Frontal cortex (tissue), 4 donors: ENCODE results near the gene KIR2DL3. TPM values are rescaled to one million over a fixed set of nuclear protein-coding genes. Genes with fewer than 3 reads are reported as not detected.
"Not testable (repeated sequence)": the region's sequence is repeated elsewhere in the genome, so short reads cannot be mapped to it uniquely, and the experiment has no call there.

ENCODE experiments used
- DNase-seq, 2 donors: peaks; one replicate each; pipeline ENCODE4 v3.0.0; 2012; ENCODE audit warnings: low spot score in 2 of 2
- FAIRE-seq: peaks from 2 replicates; lab custom pipeline; 2012; peaks lifted over from hg19 to GRCh38; lab: Jason Lieb, UNC
- small RNA-seq: library from RNA; depleted of rRNA; stranded (forward); fragments of <200 nt; gene quantifications from one replicate; pipeline ENCODE3, GENCODE V24; 2014
- total RNA-seq: library from RNA; depleted of rRNA; stranded (reverse); fragments of >200 nt; gene quantifications from one replicate; pipeline ENCODE4 v1.2.3, GENCODE V29; 2014
- donor health status: control.
- donor health status: control.
- donor health status: control.

The KIR2DL3 gene
- total RNA-seq, 1 donor from 2014 or later, result not detected

GRCh38 chr19:54782916-54783315 lies 44.6 kb downstream of the KIR2DL3 start:
- FAIRE-seq, DNase-seq: not testable (repeated sequence)

GRCh38 chr19:54786091-54786723 lies 47.9 kb downstream of the KIR2DL3 start:
- DNase-seq, FAIRE-seq: not testable (repeated sequence)

GRCh38 chr19:54788154-54788553 lies 49.8 kb downstream of the KIR2DL3 start:
- DNase-seq, FAIRE-seq: not testable (repeated sequence)

- DNase-seq, result no peak
- no peak for FAIRE-seq
These were observed 52.4 kb downstream of the KIR2DL3 start for GRCh38 chr19:54790711-54791110.

- no peak for FAIRE-seq
These were observed 53.2 kb downstream of the KIR2DL3 start for GRCh38 chr19:54791476-54791875.

GRCh38 chr19:54792814-54793213 lies 54.5 kb downstream of the KIR2DL3 start:
- DNase-seq (no peak), FAIRE-seq (no peak)

More at GRCh38 chr19:54791476-54791875, 53.2 kb downstream of the KIR2DL3 start:
- no peak for DNase-seq

- DNase-seq (no peak), FAIRE-seq (no peak)
These were observed 57.4 kb downstream of the KIR2DL3 start for GRCh38 chr19:54795758-54796157.

Small RNAs within 50 kb of the gene (small RNA-seq; reads per million reads assigned to genes)
- not detected for gene AC245128.2
- gene KIR3DP1, result not detected

Other genes starting within 250 kb of the KIR2DL3 start
- gene LAIR2, start 235.7 kb upstream of the KIR2DL3 start, total RNA-seq, result 0.82 TPM
- under 0.01 TPM for gene LILRA2, start 164.7 kb upstream of the KIR2DL3 start, total RNA-seq
- gene LILRA1, start 144.9 kb upstream of the KIR2DL3 start, total RNA-seq, result not detected
- gene LILRB1, start 108.0 kb upstream of the KIR2DL3 start, total RNA-seq, result not detected
- gene LILRB4, start 75.5 kb upstream of the KIR2DL3 start, total RNA-seq, result 0.82 TPM
- not detected for gene KIR3DL3, start 14.1 kb upstream of the KIR2DL3 start, total RNA-seq
- gene KIR2DL1, start 31.3 kb downstream of the KIR2DL3 start, total RNA-seq, result not detected
- gene KIR2DL4, start 65.1 kb downstream of the KIR2DL3 start, total RNA-seq, result not detected
- gene KIR3DL1, start 78.0 kb downstream of the KIR2DL3 start, total RNA-seq, result not detected
- not detected for gene KIR2DS4, start 94.2 kb downstream of the KIR2DL3 start, total RNA-seq
- gene KIR3DL2, start 111.9 kb downstream of the KIR2DL3 start, total RNA-seq, result not detected
- gene FCAR, start 135.7 kb downstream of the KIR2DL3 start, total RNA-seq, result 0.41 TPM
- gene NCR1, start 167.6 kb downstream of the KIR2DL3 start, total RNA-seq, result not detected
- 0.82 TPM for gene NLRP7, start 209.0 kb downstream of the KIR2DL3 start, total RNA-seq
- 13.5 TPM for gene NLRP2, start 227.9 kb downstream of the KIR2DL3 start, total RNA-seq